HK-2 (cell line): ENCODE results near the gene TRIP13.
"Not testable (repeated sequence)": the region's sequence is repeated elsewhere in the genome, so short reads cannot be mapped to it uniquely, and the experiment has no call there.

Source experiments
- DNase-seq: peaks from one replicate; pipeline ENCODE4 v3.0.0-alpha.2; 2018; ENCODE audit not compliant: unreplicated experiment

Gene TRIP13

DNA sequence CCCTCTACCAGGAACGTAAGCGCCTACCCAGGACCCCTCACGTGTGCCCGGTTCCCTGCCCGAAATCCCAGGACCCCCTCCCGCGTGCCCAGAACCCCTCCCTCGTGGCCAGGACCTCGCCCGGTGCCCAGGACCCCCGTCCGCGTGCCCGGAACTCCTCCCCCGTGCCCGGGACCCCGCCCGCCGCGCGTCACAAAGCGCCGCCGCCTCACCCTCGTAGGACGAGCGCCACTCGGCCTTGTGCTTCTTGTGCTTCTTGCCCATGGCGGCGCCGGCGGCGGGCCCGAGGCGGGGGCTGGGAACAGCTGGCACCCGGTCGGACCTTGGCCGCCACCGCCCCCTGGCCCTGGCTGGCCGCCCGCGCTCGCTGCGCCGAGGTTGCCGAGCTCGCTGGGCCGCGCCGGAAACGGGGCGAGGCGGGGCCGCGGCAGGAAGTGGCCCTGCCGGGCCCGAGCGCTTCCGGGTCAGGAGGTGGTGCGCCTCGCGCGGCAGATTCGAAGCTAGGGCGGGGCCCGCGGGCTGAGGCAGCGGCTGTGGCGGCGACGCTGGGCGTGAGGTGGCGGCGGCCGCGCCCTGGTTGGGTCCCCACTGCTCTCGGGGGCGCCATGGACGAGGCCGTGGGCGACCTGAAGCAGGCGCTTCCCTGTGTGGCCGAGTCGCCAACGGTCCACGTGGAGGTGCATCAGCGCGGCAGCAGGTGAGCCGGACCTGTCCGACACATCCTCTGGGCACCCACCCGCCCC is at the start of gene TRIP13, which contains the start of gene BRD9:
Gene TRIP13 (plus strand): TSS at position 491 of the 743 bp plus-strand sequence. CDS start 115 bp downstream, at position 606.
Gene BRD9 (minus strand): TSS at position 408 of the 743 bp plus-strand sequence. CDS start 144 bp downstream, at position 264.
- peak; percentile 78 for DNase-seq

- DNase-seq, result not testable (repeated sequence)
Observed at GRCh38 chr5:843371-843770, 49.3 kb upstream of the TRIP13 start.

DNA sequence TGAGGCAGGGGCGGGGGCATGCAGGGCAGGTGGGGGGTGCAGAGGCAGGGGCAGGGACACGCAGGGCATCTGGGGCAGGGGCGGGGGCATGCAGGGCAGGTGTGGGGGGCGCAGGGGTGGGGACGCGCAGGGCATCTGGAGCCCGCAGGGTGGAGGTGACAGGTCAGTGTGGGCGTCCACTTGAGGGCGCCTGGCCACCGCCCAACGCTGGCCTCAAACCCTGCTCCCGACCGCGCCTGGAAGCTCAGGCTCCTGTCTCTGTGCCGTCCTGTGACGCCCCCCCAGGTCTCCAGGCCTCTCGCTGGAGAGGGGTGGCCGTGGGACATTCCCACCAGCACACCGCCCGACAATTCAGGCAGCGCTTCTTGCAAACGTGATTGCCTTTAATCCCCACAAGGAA is 48.8 kb upstream of the TRIP13 start:
- not testable (repeated sequence) for DNase-seq

- DNase-seq, result not testable (repeated sequence)
Observed at GRCh38 chr5:844426-844825, 48.3 kb upstream of the TRIP13 start.

DNA sequence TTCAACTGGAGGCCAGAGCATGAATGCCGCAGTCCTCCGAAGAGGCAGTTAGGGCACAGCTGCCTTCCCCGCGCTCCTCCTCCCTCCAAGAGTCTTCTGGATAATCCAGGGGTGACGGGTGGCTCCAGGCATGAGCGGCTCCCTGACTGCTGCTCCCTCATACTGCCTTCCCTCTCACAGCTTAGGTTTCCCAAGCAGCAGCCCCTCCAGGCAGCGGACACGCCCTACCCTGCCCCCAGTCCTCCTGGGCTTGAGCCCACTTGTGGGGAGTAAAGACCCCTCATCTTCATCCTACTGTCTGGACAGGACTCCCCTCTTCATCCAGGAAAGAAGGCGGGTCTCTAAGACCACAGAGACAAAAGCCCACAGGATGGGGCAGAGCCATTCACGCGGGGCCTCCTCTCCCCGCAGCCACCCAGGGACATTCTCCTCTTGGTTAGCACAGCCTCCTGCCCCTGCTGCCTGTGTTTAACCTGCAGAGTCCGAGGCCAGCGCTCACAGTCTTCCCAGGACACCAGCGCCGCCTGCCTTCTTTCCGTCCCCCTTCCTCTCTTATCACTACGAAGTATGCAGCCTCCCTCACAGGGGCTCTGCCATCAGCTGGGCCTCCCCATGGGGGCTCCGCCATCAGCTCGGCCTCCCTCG is 47.5 kb upstream of the TRIP13 start:
- not testable (repeated sequence) for DNase-seq

- DNase-seq, result not testable (repeated sequence)
Observed at GRCh38 chr5:845676-846601, 46.7 kb upstream of the TRIP13 start.

GRCh38 chr5:846602-847091 is 46.0 kb upstream of the TRIP13 start:
- not testable (repeated sequence) for DNase-seq

GRCh38 chr5:847212-847611 is 45.5 kb upstream of the TRIP13 start:
- DNase-seq, result not testable (repeated sequence)

- not testable (repeated sequence) for DNase-seq
Observed at GRCh38 chr5:847736-848135, 44.9 kb upstream of the TRIP13 start.

DNA sequence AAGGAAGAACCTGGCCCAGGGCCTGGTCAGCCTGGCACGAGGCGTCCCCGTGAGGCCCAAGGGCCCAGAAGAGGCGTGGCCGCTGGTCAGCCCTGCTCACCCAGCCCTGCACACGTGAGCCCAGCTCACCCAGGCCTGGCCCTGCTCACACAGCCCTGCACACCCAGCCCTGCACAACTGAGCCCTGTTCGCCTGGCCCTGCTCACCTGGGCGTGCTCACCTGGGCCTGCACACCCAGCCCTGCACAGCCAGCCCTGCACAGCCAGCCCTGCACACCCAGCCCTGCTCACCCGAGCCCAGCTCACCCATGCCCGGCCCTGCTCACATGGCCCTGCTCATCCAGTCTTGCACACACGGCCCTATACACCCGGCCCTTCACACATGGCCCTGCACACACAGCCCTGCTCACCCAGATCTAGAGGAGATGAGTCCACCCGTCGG is 44.0 kb upstream of the TRIP13 start:
- DNase-seq, result no peak

GRCh38 chr5:849651-850301 is 42.9 kb upstream of the TRIP13 start:
- DNase-seq, result no peak

GRCh38 chr5:850511-851006 is 42.1 kb upstream of the TRIP13 start, which contains the start of gene ZDHHC11:
ZDHHC11 (minus strand) TSS chr5:850986; CDS start chr5:850602, 384 bp downstream.
- no peak for DNase-seq

- DNase-seq, result no peak
Observed at GRCh38 chr5:851076-851475, 41.6 kb upstream of the TRIP13 start.

GRCh38 chr5:851553-851952 is 41.1 kb upstream of the TRIP13 start:
- no peak for DNase-seq

DNA sequence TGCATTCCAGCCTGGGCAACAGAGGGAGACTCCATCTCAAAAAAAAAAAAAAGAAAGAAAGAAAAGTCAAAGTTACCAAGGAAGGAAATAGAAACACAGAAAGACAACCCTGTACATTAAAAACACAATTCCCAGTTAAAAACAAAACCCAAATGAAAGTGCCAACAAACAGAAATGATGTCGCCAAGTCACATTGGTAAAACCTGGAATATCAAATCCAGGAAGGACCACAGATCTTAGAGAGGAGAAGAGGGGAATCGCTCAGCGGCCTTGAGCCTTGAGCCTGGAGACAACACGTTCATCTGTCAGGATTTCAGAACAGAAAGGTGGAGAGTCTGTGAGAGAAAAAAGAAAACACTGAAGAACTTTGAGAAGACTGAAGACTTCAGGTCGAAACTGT is 40.7 kb upstream of the TRIP13 start:
- no peak for DNase-seq

- no peak for DNase-seq
Observed at GRCh38 chr5:852431-853401, 40.0 kb upstream of the TRIP13 start.

DNA sequence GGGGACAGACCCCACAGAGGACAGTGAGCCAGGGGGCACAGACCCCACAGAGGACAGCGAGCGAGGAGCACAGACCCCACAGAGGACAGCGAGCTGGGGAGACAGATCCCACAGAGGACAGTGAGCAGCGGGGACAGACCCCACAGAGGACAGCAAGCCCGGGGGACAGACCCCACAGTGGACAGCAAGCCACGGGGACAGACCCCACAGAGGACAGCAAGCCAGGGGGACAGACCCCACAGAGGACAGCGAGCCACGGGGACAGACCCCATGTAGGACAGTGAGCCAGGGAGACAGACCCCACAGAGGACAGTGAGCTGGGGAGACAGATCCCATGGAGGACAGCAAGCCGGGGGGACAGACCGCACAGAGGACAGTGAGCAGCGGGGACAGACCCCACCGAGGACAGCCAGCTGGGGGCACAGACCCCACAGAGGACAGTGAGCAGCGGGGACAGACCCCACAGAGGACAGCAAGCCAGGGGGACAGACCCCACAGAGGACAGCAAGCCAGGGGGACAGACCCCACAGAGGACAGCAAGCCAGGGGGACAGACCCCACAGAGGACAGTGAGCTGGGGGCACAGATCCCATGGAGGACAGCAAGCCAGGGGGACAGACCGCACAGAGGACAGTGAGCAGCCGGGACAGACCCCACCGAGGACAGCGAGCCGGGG is 39.1 kb upstream of the TRIP13 start:
- DNase-seq, result not testable (repeated sequence)

GRCh38 chr5:854217-854616 is 38.5 kb upstream of the TRIP13 start:
- DNase-seq, result no peak
